ENCODE measurements around the gene NXPH4. TPM values are rescaled to one million over a fixed set of nuclear protein-coding genes. Genes with fewer than 3 reads are reported as not detected.

Gene NXPH4
- total and polyA plus RNA-seq, 4 donors = 0.15 to 0.94 (median 0.48) TPM

- H3K36me3 ChIP-seq (ENCODE audit: control insufficient read depth in 4 of 4, insufficient read depth in 4 of 4, low read length in 4 of 4) = peaks cover 15 to 35% (median 30%) of the 10 kb centered on the region in 4 donors
- H3K4me1 ChIP-seq (ENCODE audit: control insufficient read depth in 5 of 5, insufficient read depth in 5 of 5, low read length in 5 of 5) = peaks cover 0 to 8% (median 0%) of the 10 kb centered on the region in 5 donors
- no peak for TF ChIP-seq CTCF (IDR thresholded peaks at IDR 0.05; ENCODE audit: control extremely low read depth, extremely low read depth)
- no peaks in the 10 kb centered on the region for H3K27me3 ChIP-seq (ENCODE audit: control insufficient read depth in 3 of 3, insufficient read depth in 3 of 3, low read length in 2 of 3)
- peaks cover 0 to 3% (median 1%) of the 10 kb centered on the region in 4 donors for H3K9me3 ChIP-seq (ENCODE audit: control insufficient read depth in 4 of 4, insufficient read depth in 3 of 4, low read length in 3 of 4)
- DNase-seq (no peak), ATAC-seq (ENCODE audit: insufficient read depth, low FRiP score) (no peak)
- H3K9ac ChIP-seq (ENCODE audit: insufficient read depth in 1 of 2, low read length in 2 of 2) = no peak overlapping the region
- H3K27ac ChIP-seq (ENCODE audit: low read depth in 1 of 2, low read length in 1 of 2) = no peak overlapping the region
- H3K4me3 ChIP-seq = no peak overlapping the region
- 56 to 74% methylated on average over 7 of the region's 7 CpGs for WGBS, 2 donors
Measured at GRCh38 chr12:57268264-57268663, 51.7 kb downstream of the NXPH4 start.

GRCh38 chr12:57270966-57271470 is 54.4 kb downstream of the NXPH4 start:
- Histone ChIP-seq H3K27ac (ENCODE audit: low read depth in 1 of 2, low read length in 1 of 2) (no peak overlapping the region), H3K9me3 (ENCODE audit: control insufficient read depth in 4 of 4, insufficient read depth in 3 of 4, low read length in 3 of 4) (peaks cover 0 to 3% (median 1%) of the 10 kb centered on the region in 4 donors), H3K36me3 (ENCODE audit: control insufficient read depth in 4 of 4, insufficient read depth in 4 of 4, low read length in 4 of 4) (peaks cover 15 to 34% (median 29%) of the 10 kb centered on the region in 4 donors), H3K4me1 (ENCODE audit: control insufficient read depth in 5 of 5, insufficient read depth in 5 of 5, low read length in 5 of 5) (peaks cover 0 to 8% (median 0%) of the 10 kb centered on the region in 5 donors), H3K9ac (ENCODE audit: insufficient read depth in 1 of 2, low read length in 2 of 2) (no peak overlapping the region), H3K4me3 (no peak overlapping the region), H3K27me3 (ENCODE audit: control insufficient read depth in 3 of 3, insufficient read depth in 3 of 3, low read length in 2 of 3) (no peaks in the 10 kb centered on the region)
- no peak for ATAC-seq (ENCODE audit: insufficient read depth, low FRiP score)
- no peak for DNase-seq
- WGBS, 2 donors = 88 to 100% methylated on average over 1 of the region's 1 CpG
- no peak for TF ChIP-seq CTCF (IDR thresholded peaks at IDR 0.05; ENCODE audit: control extremely low read depth, extremely low read depth)

GRCh38 chr12:57272337-57273151 is 56.0 kb downstream of the NXPH4 start:
- no peak for DNase-seq
- 60 to 67% methylated on average over 7 of the region's 7 CpGs for WGBS, 2 donors
- H3K36me3 ChIP-seq (ENCODE audit: control insufficient read depth in 4 of 4, insufficient read depth in 4 of 4, low read length in 4 of 4) = peaks cover 11 to 29% (median 24%) of the 10 kb centered on the region in 4 donors

More at GRCh38 chr12:57272337-57273151, 56.0 kb downstream of the NXPH4 start:
- H3K4me3 ChIP-seq = no peak overlapping the region
- H3K27me3 ChIP-seq (ENCODE audit: control insufficient read depth in 3 of 3, insufficient read depth in 3 of 3, low read length in 2 of 3) = no peaks in the 10 kb centered on the region
- H3K27ac ChIP-seq (ENCODE audit: low read depth in 1 of 2, low read length in 1 of 2) = peak overlapping the region; percentile 6 to 11
- no peak overlapping the region for H3K9ac ChIP-seq (ENCODE audit: insufficient read depth in 1 of 2, low read length in 2 of 2)
- H3K9me3 ChIP-seq (ENCODE audit: control insufficient read depth in 4 of 4, insufficient read depth in 3 of 4, low read length in 3 of 4) = no peaks in the 10 kb centered on the region
- no peak for ATAC-seq (ENCODE audit: insufficient read depth, low FRiP score)
- no peak for TF ChIP-seq CTCF (IDR thresholded peaks at IDR 0.05; ENCODE audit: control extremely low read depth, extremely low read depth)
- peaks cover 0 to 8% (median 0%) of the 10 kb centered on the region in 5 donors for H3K4me1 ChIP-seq (ENCODE audit: control insufficient read depth in 5 of 5, insufficient read depth in 5 of 5, low read length in 5 of 5)
